ENCODE measurements around the gene NFIA. TPM values are rescaled to one million over a fixed set of nuclear protein-coding genes. Genes with fewer than 3 reads are reported as not detected.

NFIA gene
- total and polyA plus RNA-seq, 10 of the 15 experiments (the other 5 are each of a cell fraction or from before 2014, with no cell fraction given) = 0.10 to 0.16 TPM; not detected in 8

DNA sequence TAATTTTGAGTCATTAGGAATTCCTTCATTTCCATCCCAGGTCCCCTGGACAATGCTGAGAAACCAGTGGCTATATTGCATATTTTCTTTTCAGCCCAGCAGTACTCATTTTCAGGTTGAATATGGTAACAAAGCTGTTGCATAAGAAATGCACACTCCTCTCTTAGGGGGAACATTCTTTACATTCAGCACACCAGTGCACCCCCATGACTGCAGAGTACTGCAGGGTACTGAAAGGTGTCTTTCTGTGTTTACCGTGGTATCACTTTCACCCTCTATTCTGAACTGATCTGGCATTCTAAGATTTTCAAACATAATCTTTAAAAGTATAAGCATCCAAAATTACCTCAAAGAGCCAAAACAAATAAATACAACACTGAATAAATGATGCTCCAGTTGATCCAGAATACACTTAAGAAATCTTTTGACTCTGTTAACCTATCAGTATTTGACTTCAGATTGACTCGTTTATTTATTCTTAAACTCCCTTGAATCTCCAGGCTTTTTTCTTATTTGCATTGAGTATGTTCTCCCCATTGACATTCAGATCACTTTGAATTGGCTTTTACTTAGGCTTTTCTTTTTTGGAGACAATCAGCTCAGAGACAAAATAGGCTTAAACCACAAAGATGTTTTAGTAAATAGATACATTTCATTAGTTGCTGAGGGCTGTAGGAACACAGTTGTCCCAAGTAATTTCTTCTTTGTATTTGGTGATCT is 213.6 kb downstream of the NFIA start:
- no peak overlapping the region for H2AFZ ChIP-seq (ENCODE audit: control insufficient read depth, low read depth, low read length)
- H3K27ac ChIP-seq (ENCODE audit: control insufficient read depth, insufficient read depth) = no peak overlapping the region
- H3K79me2 ChIP-seq (ENCODE audit: control insufficient read depth, insufficient read depth, low read length) = no peaks in the 10 kb centered on the region
- no peak for DNase-seq (ENCODE audit: low read depth, low spot score)
- ChIA-PET RAD21 (ENCODE audit: unreplicated experiment) (no interaction called here), POLR2A (no interaction called here), CTCF (no interaction called here), SMC1A (ENCODE audit: uncharacterized antibody, unreplicated experiment) (no interaction called here)
- H3K4me2 ChIP-seq (ENCODE audit: control insufficient read depth, insufficient read depth) = no peak overlapping the region
- FAIRE-seq = no peak
- ATAC-seq = no peak
- no peaks in the 10 kb centered on the region for H3K36me3 ChIP-seq (ENCODE audit: control insufficient read depth in 2 of 2, insufficient read depth in 2 of 2, low read length in 1 of 2)
- H3K4me1 ChIP-seq (ENCODE audit: control insufficient read depth, insufficient read depth, low read length) = no peaks in the 10 kb centered on the region
- intact Hi-C loops (cut with micrococcal nuclease; ENCODE audit: unreplicated experiment) (no loop called here), in situ Hi-C loops (cut with MboI) (no loop called here)
- 44% methylated on average over 2 of the region's 2 CpGs for WGBS (ENCODE audit: insufficient coverage, insufficient replicate concordance, low lambda C conversion rate, missing lambda C conversion rate)
- BruUV-seq (replicated peaks) = no TSS peak
- H3K27me3 ChIP-seq (replicated peaks in 1 of 2; ENCODE audit: control insufficient read depth in 2 of 2, insufficient read depth in 2 of 2, low read length in 1 of 2) = no peaks in the 10 kb centered on the region
- H3K9me3 ChIP-seq (replicated peaks; ENCODE audit: control insufficient read depth, insufficient read depth, low read length) = no peaks in the 10 kb centered on the region
- H3K4me3 ChIP-seq = no peak overlapping the region
- no peaks in the 10 kb centered on the region for H4K20me1 ChIP-seq (ENCODE audit: control insufficient read depth, insufficient read depth)
- H3K9ac ChIP-seq (ENCODE audit: control insufficient read depth, insufficient read depth, low read length) = no peak overlapping the region
- no peak for TF ChIP-seq HDAC2 (IDR thresholded peaks at IDR 0.05)
- no peak for TF ChIP-seq MYB (IDR thresholded peaks at IDR 0.05; ENCODE audit: borderline replicate concordance, low read depth, low read length)
- no peak for TF ChIP-seq TCF12 (IDR thresholded peaks at IDR 0.05; ENCODE audit: low read depth, low read length)
- TF ChIP-seq SREBF2 (IDR thresholded peaks at IDR 0.05; ENCODE audit: low read length) = no peak
- TF ChIP-seq POLR2AphosphoS5 (IDR thresholded peaks at IDR 0.05; ENCODE audit: low read length) = no peak
- TF ChIP-seq SUPT20H (IDR thresholded peaks at IDR 0.05; ENCODE audit: borderline replicate concordance, control insufficient read depth, low read depth, low read length) = no peak
- no peak for TF ChIP-seq HDGF (IDR thresholded peaks at IDR 0.05)
- TF ChIP-seq, protein P1, sequence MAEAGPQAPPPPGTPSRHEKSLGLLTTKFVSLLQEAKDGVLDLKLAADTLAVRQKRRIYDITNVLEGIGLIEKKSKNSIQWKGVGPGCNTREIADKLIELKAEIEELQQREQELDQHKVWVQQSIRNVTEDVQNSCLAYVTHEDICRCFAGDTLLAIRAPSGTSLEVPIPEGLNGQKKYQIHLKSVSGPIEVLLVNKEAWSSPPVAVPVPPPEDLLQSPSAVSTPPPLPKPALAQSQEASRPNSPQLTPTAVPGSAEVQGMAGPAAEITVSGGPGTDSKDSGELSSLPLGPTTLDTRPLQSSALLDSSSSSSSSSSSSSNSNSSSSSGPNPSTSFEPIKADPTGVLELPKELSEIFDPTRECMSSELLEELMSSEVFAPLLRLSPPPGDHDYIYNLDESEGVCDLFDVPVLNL (IDR thresholded peaks at IDR 0.05; ENCODE audit: low read depth, low read length) = no peak
- TF ChIP-seq SP1 (IDR thresholded peaks at IDR 0.05; ENCODE audit: low read depth, low read length) = no peak
- TF ChIP-seq, protein P2, sequence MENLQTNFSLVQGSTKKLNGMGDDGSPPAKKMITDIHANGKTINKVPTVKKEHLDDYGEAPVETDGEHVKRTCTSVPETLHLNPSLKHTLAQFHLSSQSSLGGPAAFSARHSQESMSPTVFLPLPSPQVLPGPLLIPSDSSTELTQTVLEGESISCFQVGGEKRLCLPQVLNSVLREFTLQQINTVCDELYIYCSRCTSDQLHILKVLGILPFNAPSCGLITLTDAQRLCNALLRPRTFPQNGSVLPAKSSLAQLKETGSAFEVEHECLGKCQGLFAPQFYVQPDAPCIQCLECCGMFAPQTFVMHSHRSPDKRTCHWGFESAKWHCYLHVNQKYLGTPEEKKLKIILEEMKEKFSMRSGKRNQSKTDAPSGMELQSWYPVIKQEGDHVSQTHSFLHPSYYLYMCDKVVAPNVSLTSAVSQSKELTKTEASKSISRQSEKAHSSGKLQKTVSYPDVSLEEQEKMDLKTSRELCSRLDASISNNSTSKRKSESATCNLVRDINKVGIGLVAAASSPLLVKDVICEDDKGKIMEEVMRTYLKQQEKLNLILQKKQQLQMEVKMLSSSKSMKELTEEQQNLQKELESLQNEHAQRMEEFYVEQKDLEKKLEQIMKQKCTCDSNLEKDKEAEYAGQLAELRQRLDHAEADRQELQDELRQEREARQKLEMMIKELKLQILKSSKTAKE (IDR thresholded peaks at IDR 0.05; ENCODE audit: low read depth, poor library complexity, severe bottlenecking) = no peak
- TF ChIP-seq, protein P3, sequence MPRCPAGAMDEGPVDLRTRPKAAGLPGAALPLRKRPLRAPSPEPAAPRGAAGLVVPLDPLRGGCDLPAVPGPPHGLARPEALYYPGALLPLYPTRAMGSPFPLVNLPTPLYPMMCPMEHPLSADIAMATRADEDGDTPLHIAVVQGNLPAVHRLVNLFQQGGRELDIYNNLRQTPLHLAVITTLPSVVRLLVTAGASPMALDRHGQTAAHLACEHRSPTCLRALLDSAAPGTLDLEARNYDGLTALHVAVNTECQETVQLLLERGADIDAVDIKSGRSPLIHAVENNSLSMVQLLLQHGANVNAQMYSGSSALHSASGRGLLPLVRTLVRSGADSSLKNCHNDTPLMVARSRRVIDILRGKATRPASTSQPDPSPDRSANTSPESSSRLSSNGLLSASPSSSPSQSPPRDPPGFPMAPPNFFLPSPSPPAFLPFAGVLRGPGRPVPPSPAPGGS (IDR thresholded peaks at IDR 0.05; ENCODE audit: borderline replicate concordance, insufficient read depth, low read depth, low read length, poor library complexity, severe bottlenecking) = no peak
- TF ChIP-seq, protein P4, sequence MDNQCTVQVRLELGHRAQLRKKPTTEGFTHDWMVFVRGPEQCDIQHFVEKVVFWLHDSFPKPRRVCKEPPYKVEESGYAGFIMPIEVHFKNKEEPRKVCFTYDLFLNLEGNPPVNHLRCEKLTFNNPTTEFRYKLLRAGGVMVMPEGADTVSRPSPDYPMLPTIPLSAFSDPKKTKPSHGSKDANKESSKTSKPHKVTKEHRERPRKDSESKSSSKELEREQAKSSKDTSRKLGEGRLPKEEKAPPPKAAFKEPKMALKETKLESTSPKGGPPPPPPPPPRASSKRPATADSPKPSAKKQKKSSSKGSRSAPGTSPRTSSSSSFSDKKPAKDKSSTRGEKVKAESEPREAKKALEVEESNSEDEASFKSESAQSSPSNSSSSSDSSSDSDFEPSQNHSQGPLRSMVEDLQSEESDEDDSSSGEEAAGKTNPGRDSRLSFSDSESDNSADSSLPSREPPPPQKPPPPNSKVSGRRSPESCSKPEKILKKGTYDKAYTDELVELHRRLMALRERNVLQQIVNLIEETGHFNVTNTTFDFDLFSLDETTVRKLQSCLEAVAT (IDR thresholded peaks at IDR 0.05) = no peak
- no peak for TF ChIP-seq TCF3 (IDR thresholded peaks at IDR 0.05; ENCODE audit: borderline replicate concordance, insufficient read depth, low read depth, low read length)
- no peak for TF ChIP-seq SMAD1 (IDR thresholded peaks at IDR 0.05; ENCODE audit: low read depth, partially characterized antibody)

All from GM12878 (cell line).